ENCODE measurements around the gene POU4F3.

GRCh38 chr5:146337264-146337904, 1.3 kb upstream of the POU4F3 start:
- TF ChIP-seq TAF1 (IDR thresholded peaks at IDR 0.05; ENCODE audit: borderline replicate concordance, insufficient read depth, low read length), result no peak
- no peak for TF ChIP-seq POLR2AphosphoS5 (IDR thresholded peaks at IDR 0.05; ENCODE audit: low read depth, low read length)
- TF ChIP-seq REST (IDR thresholded peaks at IDR 0.05; ENCODE audit: insufficient read depth in 1 of 2, low read depth in 2 of 2, low read length in 2 of 2), result no peak
- TF ChIP-seq SIN3A (IDR thresholded peaks at IDR 0.05; ENCODE audit: borderline replicate concordance, insufficient read depth, low read length), result no peak

Data from PFSK-1 (cell line).